A549 (cell line): Measurements from ENCODE around the gene TMEM267.

Source experiments
- CBX2 ChIP-seq: fragments of 200-600 bp; sonication (generic); IDR thresholded peaks from 2 replicates; pipeline ENCODE4 v1.6.1; 2016; ENCODE audit warnings: low read depth, mild to moderate bottlenecking, borderline replicate concordance
- CTCF ChIP-seq: fragments of >200 bp; sonication (Bioruptor Twin); formaldehyde crosslinking; IDR thresholded peaks from 3 replicates; pipeline ENCODE4 v1.5.1; 2016
- EP300 ChIP-seq, 2 experiments: fragments of >200 bp; sonication (Bioruptor Twin); formaldehyde crosslinking; IDR thresholded peaks; 2 replicates in 1 of 2; 3 replicates in 1 of 2; pipeline ENCODE4 v1.6.1; 2016 to 2017
- REST ChIP-seq: fragments of 200-600 bp; sonication (generic); IDR thresholded peaks from 2 replicates; pipeline ENCODE4 v1.6.1; 2016; ENCODE audit warnings: antibody characterized with exemption, mild to moderate bottlenecking, moderate library complexity
- ZC3H11A ChIP-seq: fragments of 450-650 bp; IDR thresholded peaks from 2 replicates; pipeline ENCODE4 v1.6.1; 2014; ENCODE audit warnings: antibody characterized with exemption, mild to moderate bottlenecking

- TF ChIP-seq CTCF (no peak), CBX2 (no peak), REST (no peak), EP300 (IDR thresholded peaks at IDR 0.05) (no peak), ZC3H11A (no peak)
These were observed 56.4 kb downstream of the TMEM267 start for GRCh38 chr5:43427306-43427705.
